PC-3 (cell line): Measurements from ENCODE around the gene RNF151. TPM values are rescaled to one million over a fixed set of nuclear protein-coding genes. Genes with fewer than 3 reads are reported as not detected.
"Not testable (repeated sequence)": the region's sequence is repeated elsewhere in the genome, so short reads cannot be mapped to it uniquely, and the experiment has no call there.

Source experiments
- ATAC-seq: fragments of 200-7000 bp; cut with Tn5 transposase; 2 replicates; pipeline ENCODE4 v1.9.1; 2020; ENCODE audit warnings: mild to moderate bottlenecking, moderate library complexity
- BruUV-seq: library from RNA; stranded (reverse); fragments of 400-500 nt; replicated peaks from 2 replicates; lab custom pipeline; 2021; lab: Mats Ljungman, UMichigan
- CTCF ChIA-PET: fragments of 300-600 bp; sonication (Branson Sonifier 250); formaldehyde crosslinking; loops from one replicate; lab custom pipeline; 2022; ENCODE audit warnings: antibody characterized with exemption; lab: Charles Lee
- POLR2A ChIA-PET: fragments of 300-600 bp; sonication (Branson Sonifier 250); formaldehyde crosslinking; loops from one replicate; lab custom pipeline; 2022; ENCODE audit warnings: antibody characterized with exemption; ENCODE audit not compliant: unreplicated experiment; lab: Charles Lee
- DNase-seq: peaks from one replicate; pipeline ENCODE4 v3.0.0-alpha.2; 2015
- H2AFZ ChIP-seq: fragments of 300-600 bp; sonication (generic); 2 replicates; pipeline ENCODE4 v1.6.0; 2016; ENCODE audit warnings: antibody characterized with exemption, low read length
- H3F3A ChIP-seq: fragments of 300-600 bp; sonication (generic); one replicate; pipeline ENCODE4 v1.6.0; 2017; ENCODE audit warnings: antibody characterized with exemption, low read length, control low read depth, mild to moderate bottlenecking; ENCODE audit not compliant: unreplicated experiment
- H3K27ac ChIP-seq: fragments of 300-600 bp; sonication (generic); 2 replicates; pipeline ENCODE4 v1.5.1; 2016; ENCODE audit warnings: mild to moderate bottlenecking, low read length
- H3K27me3 ChIP-seq: fragments of 300-600 bp; sonication (generic); 2 replicates; pipeline ENCODE4 v1.6.1; 2016; ENCODE audit warnings: low read length, mixed read lengths
- H3K36me3 ChIP-seq: fragments of 300-600 bp; sonication (generic); 2 replicates; pipeline ENCODE4 v1.6.1; 2016; ENCODE audit warnings: low read depth, mixed run types, low read length, mixed read lengths
- H3K4me1 ChIP-seq: fragments of 300-600 bp; sonication (generic); 2 replicates; pipeline ENCODE4 v1.5.1; 2016; ENCODE audit warnings: low read length; ENCODE audit not compliant: insufficient read depth
- H3K4me2 ChIP-seq: fragments of 300-600 bp; sonication (generic); 2 replicates; pipeline ENCODE4 v1.6.0; 2016; ENCODE audit warnings: low read length
- H3K4me3 ChIP-seq: fragments of 300-600 bp; sonication (generic); 2 replicates; pipeline ENCODE4 v1.5.1; 2016; ENCODE audit warnings: mild to moderate bottlenecking, low read length, mixed read lengths
- H3K79me2 ChIP-seq: fragments of 300-600 bp; sonication (generic); 2 replicates; pipeline ENCODE4 v1.6.1; 2017; ENCODE audit warnings: low read length, mixed read lengths
- H3K9ac ChIP-seq: fragments of 300-600 bp; sonication (generic); 2 replicates; pipeline ENCODE4 v1.6.0; 2016; ENCODE audit warnings: mild to moderate bottlenecking, low read length
- H3K9me2 ChIP-seq: fragments of 300-600 bp; sonication (generic); replicated peaks from 2 replicates; pipeline ENCODE4 v1.6.1; 2016; ENCODE audit warnings: mixed run types, low read length, mixed read lengths
- H3K9me3 ChIP-seq: fragments of 300-600 bp; sonication (generic); 2 replicates; pipeline ENCODE4 v1.6.1; 2016; ENCODE audit warnings: low read length, mixed read lengths
- H4K20me1 ChIP-seq: fragments of 300-600 bp; sonication (generic); 2 replicates; pipeline ENCODE4 v1.6.1; 2016; ENCODE audit warnings: low read length, mixed read lengths
- EZH2 ChIP-seq: fragments of 300-600 bp; sonication (generic); IDR thresholded peaks from one replicate; pipeline ENCODE4 v1.6.1; 2017; ENCODE audit warnings: antibody characterized with exemption, mild to moderate bottlenecking, low read length; ENCODE audit not compliant: unreplicated experiment
- EZH2phosphoT487 ChIP-seq: fragments of 300-600 bp; sonication (generic); IDR thresholded peaks from 2 replicates; pipeline ENCODE4 v1.6.1; 2018; ENCODE audit warnings: mild to moderate bottlenecking, antibody characterized with exemption, low read length, borderline replicate concordance
- intact Hi-C: fragments of 100-400 bp; cut with micrococcal nuclease; formaldehyde crosslinking; loops from 2 replicates; pipeline ENCODE4 v1.9.0; 2023
- total RNA-seq: library from RNA; depleted of rRNA; stranded (reverse); fragments of >200 nt; gene quantifications from 2 replicates; pipeline ENCODE4 v1.2.3, GENCODE V29; 2014
- TF ChIP-seq, protein P1 (sequence below): fragments of 300-600 bp; sonication (generic); conservative IDR thresholded peaks from 2 replicates; pipeline ENCODE4 v1.5.1; 2017; ENCODE audit warnings: antibody characterized with exemption, low read depth, mild to moderate bottlenecking, low read length

RNF151 gene
- total RNA-seq, 1 experiment from 2014 or later: not detected

DNA sequence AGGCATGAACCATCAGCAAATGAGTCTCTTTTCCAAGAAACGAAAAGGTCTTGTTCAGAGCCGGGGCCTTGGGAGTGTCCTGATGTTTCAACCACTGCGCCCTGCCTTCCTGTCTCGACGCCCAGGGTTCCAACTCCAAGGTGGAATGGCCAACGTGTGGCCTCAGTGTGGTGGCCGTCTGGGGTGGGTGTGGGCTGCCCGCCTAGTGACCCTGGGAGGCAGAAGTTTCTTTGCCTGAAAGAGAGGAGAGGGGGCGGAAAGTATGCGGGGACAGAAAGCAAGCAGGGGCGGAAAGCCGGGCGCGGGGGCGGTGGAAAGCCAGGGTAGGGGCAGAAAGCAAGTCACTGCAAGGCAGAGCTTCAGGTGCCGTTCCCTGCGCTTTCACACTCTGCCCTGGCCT lies 27.7 kb upstream of the RNF151 start:
- BruUV-seq: no TSS peak
- peaks cover 19% of the 10 kb centered on the region for H3K4me1 ChIP-seq
- peaks cover 6% of the 10 kb centered on the region; the same call in 1 of the 2 replicates for H3K79me2 ChIP-seq
- DNase-seq (no peak), ATAC-seq (no peak)
- ChIA-PET POLR2A (no interaction called here), CTCF (no interaction called here)
- H4K20me1 ChIP-seq: no peaks in the 10 kb centered on the region
- H3K4me2 ChIP-seq: no peak overlapping the region
- TF ChIP-seq EZH2phosphoT487: no peak
- TF ChIP-seq, protein P1, sequence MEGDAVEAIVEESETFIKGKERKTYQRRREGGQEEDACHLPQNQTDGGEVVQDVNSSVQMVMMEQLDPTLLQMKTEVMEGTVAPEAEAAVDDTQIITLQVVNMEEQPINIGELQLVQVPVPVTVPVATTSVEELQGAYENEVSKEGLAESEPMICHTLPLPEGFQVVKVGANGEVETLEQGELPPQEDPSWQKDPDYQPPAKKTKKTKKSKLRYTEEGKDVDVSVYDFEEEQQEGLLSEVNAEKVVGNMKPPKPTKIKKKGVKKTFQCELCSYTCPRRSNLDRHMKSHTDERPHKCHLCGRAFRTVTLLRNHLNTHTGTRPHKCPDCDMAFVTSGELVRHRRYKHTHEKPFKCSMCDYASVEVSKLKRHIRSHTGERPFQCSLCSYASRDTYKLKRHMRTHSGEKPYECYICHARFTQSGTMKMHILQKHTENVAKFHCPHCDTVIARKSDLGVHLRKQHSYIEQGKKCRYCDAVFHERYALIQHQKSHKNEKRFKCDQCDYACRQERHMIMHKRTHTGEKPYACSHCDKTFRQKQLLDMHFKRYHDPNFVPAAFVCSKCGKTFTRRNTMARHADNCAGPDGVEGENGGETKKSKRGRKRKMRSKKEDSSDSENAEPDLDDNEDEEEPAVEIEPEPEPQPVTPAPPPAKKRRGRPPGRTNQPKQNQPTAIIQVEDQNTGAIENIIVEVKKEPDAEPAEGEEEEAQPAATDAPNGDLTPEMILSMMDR: no peak
- TF ChIP-seq EZH2: no peak
- intact Hi-C loops: no loop called here
- H3K4me3 ChIP-seq: no peak overlapping the region
- H3K27me3 ChIP-seq: no peaks in the 10 kb centered on the region
- H3K9me2 ChIP-seq: no peaks in the 10 kb centered on the region
- no peak overlapping the region for H3K9ac ChIP-seq
- H3K9me3 ChIP-seq: no peaks in the 10 kb centered on the region
- H2AFZ ChIP-seq: no peak overlapping the region
- no peaks in the 10 kb centered on the region for H3K36me3 ChIP-seq
- no peak overlapping the region for H3K27ac ChIP-seq
- H3F3A ChIP-seq: no peaks in the 10 kb centered on the region

GRCh38 chr16:1939833-1940232 lies 26.8 kb upstream of the RNF151 start:
- POLR2A ChIA-PET, H3K36me3 ChIP-seq, H3K4me2 ChIP-seq, H3K9me2 ChIP-seq, DNase-seq, intact Hi-C loops, CTCF ChIA-PET, H3K9me3 ChIP-seq, H2AFZ ChIP-seq, BruUV-seq, H3F3A ChIP-seq, ATAC-seq, H3K27me3 ChIP-seq, H3K9ac ChIP-seq, H3K4me3 ChIP-seq, H3K79me2 ChIP-seq, H3K27ac ChIP-seq, H4K20me1 ChIP-seq: not testable (repeated sequence)
- H3K4me1 ChIP-seq: peaks cover 19% of the 10 kb centered on the region

DNA sequence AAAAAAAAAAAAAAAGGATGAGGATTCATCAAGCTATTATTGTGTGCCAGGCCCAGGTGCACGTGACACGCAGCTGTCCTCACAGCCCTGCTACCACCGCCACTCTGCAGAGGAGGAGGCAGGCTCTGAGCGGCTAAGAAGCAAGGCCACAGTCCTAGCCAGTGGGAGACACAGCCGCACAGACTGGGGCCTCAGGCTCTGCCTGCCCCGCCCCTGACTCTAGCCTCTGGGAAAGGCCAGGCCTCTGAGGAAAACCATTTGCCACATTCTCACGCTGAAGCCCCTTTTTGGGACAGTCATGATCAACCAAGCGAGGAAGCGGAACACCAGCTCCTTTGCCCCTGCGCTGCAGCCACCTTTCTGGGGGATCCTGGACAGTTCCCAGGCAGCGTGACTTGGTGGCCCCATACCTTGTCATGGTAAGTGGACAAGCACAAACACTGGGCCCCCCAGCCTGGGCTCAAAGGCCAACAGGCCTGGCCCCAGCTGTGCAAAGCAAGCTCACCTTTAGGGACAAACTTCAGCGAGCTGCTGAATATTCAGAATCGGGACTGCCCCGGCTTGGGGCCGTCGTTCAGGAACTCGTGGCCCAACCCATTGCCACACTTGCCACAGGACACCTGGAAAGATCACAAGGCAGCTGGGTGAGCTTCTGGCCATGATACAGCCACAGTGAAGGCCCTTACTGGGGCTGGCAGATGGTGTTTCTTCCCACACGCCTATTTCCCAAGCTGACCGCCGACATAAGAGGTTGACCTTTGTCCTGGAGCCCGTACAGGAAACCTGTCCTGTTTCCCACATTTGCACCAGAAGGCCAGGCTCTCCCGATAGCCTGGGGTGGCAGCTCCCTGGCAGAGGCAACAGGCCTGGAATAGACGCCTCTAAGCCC lies 26.1 kb upstream of the RNF151 start:
- Histone ChIP-seq H4K20me1 (no peaks in the 10 kb centered on the region), H2AFZ (no peak overlapping the region), H3K79me2 (peaks cover 6% of the 10 kb centered on the region; the same call in 1 of the 2 replicates), H3K4me3 (no peak overlapping the region), H3K9me2 (no peaks in the 10 kb centered on the region), H3F3A (no peaks in the 10 kb centered on the region), H3K27me3 (no peaks in the 10 kb centered on the region), H3K9me3 (no peaks in the 10 kb centered on the region), H3K27ac (no peak overlapping the region), H3K9ac (no peak overlapping the region), H3K4me1 (peaks cover 13% of the 10 kb centered on the region), H3K36me3 (no peaks in the 10 kb centered on the region), H3K4me2 (no peak overlapping the region)
- no peak for ATAC-seq
- TF ChIP-seq EZH2phosphoT487 (no peak), EZH2 (no peak)
- TF ChIP-seq, protein P1: no peak
- no TSS peak for BruUV-seq
- ChIA-PET POLR2A (no interaction called here), CTCF (interaction anchor here (0.7 kb wide), 1 partner anchor 9 kb away, joined by 4 read pairs; no protein-coding TSS in a partner anchor)
- no peak for DNase-seq
- intact Hi-C loops: no loop called here
